ENCODE data around the gene COL4A1. TPM values are rescaled to one million over a fixed set of nuclear protein-coding genes. Genes with fewer than 3 reads are reported as not detected.

The COL4A1 gene
- total RNA-seq, 2 experiments from 2014 or later = not detected

Other genes with a start within 250 kb of the COL4A1 start
- not detected for gene COL4A2, start 127 bp upstream of the COL4A1 start, total RNA-seq

All from activated naive CD8-positive, alpha-beta T cell treated with anti-CD3 and anti-CD28 coated beads for 36 hours (primary cell).